ENCODE data around the gene C5orf24. TPM values are rescaled to one million over a fixed set of nuclear protein-coding genes. Genes with fewer than 3 reads are reported as not detected.

C5orf24 gene
- total RNA-seq = 35.0 and 39.4 TPM in 2 replicates

DNA sequence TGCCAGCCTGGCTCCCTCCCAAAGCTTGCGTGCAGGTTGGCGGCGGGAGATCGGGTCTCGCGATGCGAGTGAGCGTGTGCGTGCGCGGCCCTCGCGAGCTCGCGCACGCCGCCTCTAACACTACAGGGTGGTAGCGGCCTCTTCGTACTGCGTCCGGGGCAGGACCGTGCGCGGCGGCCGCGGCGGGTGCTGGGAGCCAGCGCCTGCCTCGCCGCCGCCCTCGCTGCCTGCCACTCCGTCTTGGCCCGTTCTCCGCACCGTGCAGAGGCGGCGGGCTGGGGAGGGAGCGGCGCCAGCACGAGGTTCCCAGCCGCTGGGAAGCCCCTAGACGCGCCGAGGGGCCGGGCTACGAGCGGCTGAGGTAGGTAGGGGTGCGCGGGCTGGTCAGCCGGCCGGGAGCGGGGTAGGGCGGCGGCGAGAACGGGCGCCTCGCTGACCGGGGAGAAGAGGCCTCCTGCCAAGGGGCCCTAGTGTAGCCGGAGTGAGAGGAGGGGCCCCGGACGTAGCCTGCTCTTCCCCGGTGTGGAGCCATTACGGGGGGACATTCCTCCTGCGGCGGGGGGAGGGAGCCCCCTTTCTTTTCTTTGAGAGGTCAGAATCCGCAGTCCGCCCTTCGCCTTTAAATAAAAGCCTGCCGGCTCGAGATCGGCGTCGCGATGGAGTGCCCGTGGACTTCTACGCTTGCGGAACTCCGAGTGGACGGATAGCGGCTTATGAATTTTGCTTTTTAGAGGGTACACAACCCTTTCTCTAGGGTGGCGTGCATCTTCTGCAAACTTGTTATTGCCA is at the start of gene C5orf24:
C5orf24 (plus strand) TSS at position 117 of the 789 bp plus-strand sequence. CDS start 8,933 bp downstream, outside the sequence.

GRCh38 chr5:134873987-134874830 is 28.4 kb downstream of the C5orf24 start, which contains the start of gene TXNDC15:
Gene TXNDC15, plus strand, starts transcription at chr5:134874371. Its CDS starts 57 bp downstream, at chr5:134874428.

DNA sequence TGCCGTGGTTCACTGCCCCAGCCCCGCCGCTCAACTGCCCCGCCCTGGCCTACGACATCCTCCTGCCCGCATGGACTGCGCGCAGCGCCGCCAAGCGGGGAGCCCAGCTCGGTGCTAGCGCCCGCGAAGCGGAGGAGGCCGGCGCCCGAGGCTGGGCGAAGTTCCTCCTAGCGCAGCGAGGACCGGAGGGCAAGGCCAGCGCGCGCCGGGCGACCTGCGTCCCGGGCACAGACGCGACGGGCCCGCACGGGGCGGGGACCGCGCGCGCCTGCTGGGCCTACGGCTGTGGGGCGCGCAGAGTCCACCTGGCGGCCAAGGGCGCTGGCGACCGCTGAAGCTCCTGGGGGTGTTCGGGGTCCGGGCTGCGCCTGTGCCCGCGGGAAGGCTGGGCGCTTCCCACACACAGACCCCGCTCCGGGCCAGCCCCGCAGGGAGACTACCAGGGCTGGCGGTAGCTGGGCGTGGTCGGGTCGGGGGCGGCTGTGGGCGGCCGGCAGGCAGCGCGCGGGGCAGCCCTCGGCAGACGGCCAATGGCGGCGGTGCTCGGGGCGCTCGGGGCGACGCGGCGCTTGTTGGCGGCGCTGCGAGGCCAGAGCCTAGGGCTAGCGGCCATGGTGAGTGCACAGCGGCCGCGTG is 59.0 kb downstream of the C5orf24 start, which contains the start of gene PCBD2:
PCBD2 (plus strand) TSS at position 522 of the 636 bp plus-strand sequence; CDS start at position 531, 9 bp downstream.

Other genes with a start within 250 kb of the C5orf24 start
- gene SAR1B, start 213.1 kb upstream of the C5orf24 start, total RNA-seq = 32.1 and 54.4 TPM in 2 replicates
- 18.4 and 23.0 TPM in 2 replicates for gene SEC24A, start 197.2 kb upstream of the C5orf24 start, total RNA-seq
- 50.2 and 50.6 TPM in 2 replicates for gene CAMLG, start 107.4 kb upstream of the C5orf24 start, total RNA-seq
- 12.5 and 14.9 TPM in 2 replicates for gene DDX46, start 87.2 kb upstream of the C5orf24 start, total RNA-seq
- gene TXNDC15, start 28.4 kb downstream of the C5orf24 start, total RNA-seq = 64.7 and 102 TPM in 2 replicates
- 3.3 TPM in 2 replicates for gene PCBD2, start 59.2 kb downstream of the C5orf24 start, total RNA-seq
- gene CATSPER3, start 121.9 kb downstream of the C5orf24 start, total RNA-seq = not detected in 2 replicates
- gene PITX1, start 188.3 kb downstream of the C5orf24 start, total RNA-seq = 0.25 and 0.78 TPM in 2 replicates

All from cardiac ventricle fibroblast (primary cell).